Neural cell (in vitro differentiated cells): Measurements from ENCODE around the gene TBXA2R. TPM values are rescaled to one million over a fixed set of nuclear protein-coding genes. Genes with fewer than 3 reads are reported as not detected.

Experiments
- H2AFZ ChIP-seq: fragments of 200-600, 300-800 bp; sonication (generic), shearing (Covaris generic); 2 replicates; pipeline ENCODE4 v1.6.0; 2014; ENCODE audit warnings: low read depth, mild to moderate bottlenecking, antibody characterized with exemption, low read length, moderate library complexity
- H3F3A ChIP-seq: fragments of 200-600 bp; shearing (Covaris generic); 2 replicates; pipeline ENCODE4 v1.6.1; 2016; ENCODE audit warnings: mild to moderate bottlenecking, moderate library complexity, mixed read lengths, antibody characterized with exemption, low read length; ENCODE audit not compliant: insufficient read depth, poor library complexity, severe bottlenecking
- H3K27ac ChIP-seq: fragments of 200-600, 300-800 bp; sonication (generic), shearing (Covaris generic); 2 replicates; pipeline ENCODE4 v1.5.1; 2014; ENCODE audit warnings: mild to moderate bottlenecking, low read length, moderate library complexity
- H3K27me3 ChIP-seq: fragments of 300-800, 200-600 bp; sonication (generic), shearing (Covaris generic); 2 replicates; pipeline ENCODE4 v1.6.0; 2014; ENCODE audit warnings: mild to moderate bottlenecking, low read depth, low read length, moderate library complexity; ENCODE audit not compliant: insufficient read depth
- H3K36me3 ChIP-seq: fragments of 300-800, 200-600 bp; sonication (generic), shearing (Covaris generic); 2 replicates; pipeline ENCODE4 v1.5.1; 2014; ENCODE audit warnings: mild to moderate bottlenecking, antibody characterized with exemption, low read length, moderate library complexity; ENCODE audit not compliant: insufficient read depth
- H3K4me2 ChIP-seq: fragments of 300-800, 200-600 bp; sonication (generic), shearing (Covaris generic); 2 replicates; pipeline ENCODE4 v1.6.0; 2014; ENCODE audit warnings: mild to moderate bottlenecking, low read length
- H3K4me3 ChIP-seq: fragments of 300-800, 200-600 bp; sonication (generic), shearing (Covaris generic); 2 replicates; pipeline ENCODE4 v1.5.1; 2014; ENCODE audit warnings: mild to moderate bottlenecking, low read length, moderate library complexity
- H3K79me2 ChIP-seq: fragments of 200-600 bp; shearing (Covaris generic); replicated peaks from 2 replicates; pipeline ENCODE4 v1.6.0; 2014; ENCODE audit warnings: mild to moderate bottlenecking, low read length, moderate library complexity; ENCODE audit not compliant: insufficient read depth
- H3K9ac ChIP-seq: fragments of 300-800, 200-600 bp; sonication (generic), shearing (Covaris generic); 2 replicates; pipeline ENCODE4 v1.6.1; 2016; ENCODE audit warnings: mild to moderate bottlenecking, low read length, mixed read lengths
- H3K9me2 ChIP-seq: fragments of 200-600 bp; shearing (Covaris generic); 2 replicates; pipeline ENCODE4 v1.6.1; 2016; ENCODE audit warnings: mild to moderate bottlenecking, low read length, mixed read lengths; ENCODE audit not compliant: insufficient read depth
- H3K9me3 ChIP-seq: fragments of 200-600, 300-800 bp; sonication (generic), shearing (Covaris generic); 2 replicates; pipeline ENCODE4 v1.6.1; 2016; ENCODE audit warnings: mild to moderate bottlenecking, mixed run types, low read length, moderate library complexity, mixed read lengths
- H4K20me1 ChIP-seq: fragments of 200-600 bp; shearing (Covaris generic); 2 replicates; pipeline ENCODE4 v1.6.1; 2016; ENCODE audit warnings: mild to moderate bottlenecking, mixed run types; ENCODE audit not compliant: insufficient read depth
- CTCF ChIP-seq: fragments of 450-650 bp; IDR thresholded peaks from 2 replicates; pipeline ENCODE4 v1.5.1; 2014; ENCODE audit warnings: antibody characterized with exemption, mild to moderate bottlenecking, moderate library complexity; ENCODE audit not compliant: poor library complexity, severe bottlenecking
- EP300 ChIP-seq: fragments of 450-650 bp; conservative IDR thresholded peaks from 2 replicates; pipeline ENCODE4 v1.6.1; 2014; ENCODE audit warnings: antibody characterized with exemption, mild to moderate bottlenecking, moderate library complexity; ENCODE audit not compliant: poor library complexity, severe bottlenecking
- EZH2 ChIP-seq: fragments of 200-600, 300-800 bp; shearing (Covaris generic), sonication (generic); IDR thresholded peaks from 2 replicates; pipeline ENCODE4 v1.6.1; 2014; ENCODE audit warnings: antibody characterized with exemption, low read length, borderline replicate concordance, mild to moderate bottlenecking; ENCODE audit not compliant: insufficient read depth, poor library complexity, severe bottlenecking
- MXI1 ChIP-seq: fragments of 450-650 bp; conservative IDR thresholded peaks from 2 replicates; pipeline ENCODE4 v1.6.1; 2014; ENCODE audit warnings: antibody characterized with exemption, mild to moderate bottlenecking; ENCODE audit not compliant: poor library complexity, severe bottlenecking
- POLR2AphosphoS5 ChIP-seq: IDR thresholded peaks from 2 replicates; pipeline ENCODE4 v1.6.1; 2012
- RAD21 ChIP-seq: fragments of 450-650 bp; conservative IDR thresholded peaks from 2 replicates; pipeline ENCODE4 v1.6.1; 2014; ENCODE audit warnings: antibody characterized with exemption, mild to moderate bottlenecking, moderate library complexity
- REST ChIP-seq: IDR thresholded peaks from 2 replicates; pipeline ENCODE4 v1.6.1; 2012; ENCODE audit warnings: borderline replicate concordance
- SMC3 ChIP-seq: fragments of 450-650 bp; conservative IDR thresholded peaks from 2 replicates; pipeline ENCODE4 v1.6.1; 2014; ENCODE audit warnings: antibody characterized with exemption, mild to moderate bottlenecking, moderate library complexity; ENCODE audit not compliant: poor library complexity
- TAF1 ChIP-seq: IDR thresholded peaks from 2 replicates; pipeline ENCODE4 v1.6.1; 2012; ENCODE audit warnings: low read depth
- polyA plus RNA-seq: library from polyadenylated mRNA; depleted of rRNA; stranded (reverse); fragments of >200 nt; gene quantifications from 2 replicates; pipeline ENCODE4 v1.2.3, GENCODE V29; 2014

Gene TBXA2R
- polyA plus RNA-seq, 1 donor from 2014 or later, result not detected

- no peaks in the 10 kb centered on the region for H3K9me2 ChIP-seq
- no peak overlapping the region for H3K4me2 ChIP-seq
- H3K79me2 ChIP-seq, result no peaks in the 10 kb centered on the region
- H3K27me3 ChIP-seq, result no peaks in the 10 kb centered on the region
- H4K20me1 ChIP-seq, result no peaks in the 10 kb centered on the region
- no peak overlapping the region for H2AFZ ChIP-seq
- no peaks in the 10 kb centered on the region for H3K9me3 ChIP-seq
- no peak overlapping the region for H3K9ac ChIP-seq
- H3K4me3 ChIP-seq, result no peak overlapping the region
- H3K27ac ChIP-seq, result no peak overlapping the region
- TF ChIP-seq SMC3 (no peak), POLR2AphosphoS5 (no peak), CTCF (no peak), EP300 (no peak), MXI1 (no peak), RAD21 (no peak), TAF1 (no peak), REST (no peak), EZH2 (no peak)
- H3F3A ChIP-seq, result no peaks in the 10 kb centered on the region
- H3K36me3 ChIP-seq, result no peaks in the 10 kb centered on the region
Observed at GRCh38 chr19:3614858-3615505, 8.3 kb upstream of the TBXA2R start.

DNA sequence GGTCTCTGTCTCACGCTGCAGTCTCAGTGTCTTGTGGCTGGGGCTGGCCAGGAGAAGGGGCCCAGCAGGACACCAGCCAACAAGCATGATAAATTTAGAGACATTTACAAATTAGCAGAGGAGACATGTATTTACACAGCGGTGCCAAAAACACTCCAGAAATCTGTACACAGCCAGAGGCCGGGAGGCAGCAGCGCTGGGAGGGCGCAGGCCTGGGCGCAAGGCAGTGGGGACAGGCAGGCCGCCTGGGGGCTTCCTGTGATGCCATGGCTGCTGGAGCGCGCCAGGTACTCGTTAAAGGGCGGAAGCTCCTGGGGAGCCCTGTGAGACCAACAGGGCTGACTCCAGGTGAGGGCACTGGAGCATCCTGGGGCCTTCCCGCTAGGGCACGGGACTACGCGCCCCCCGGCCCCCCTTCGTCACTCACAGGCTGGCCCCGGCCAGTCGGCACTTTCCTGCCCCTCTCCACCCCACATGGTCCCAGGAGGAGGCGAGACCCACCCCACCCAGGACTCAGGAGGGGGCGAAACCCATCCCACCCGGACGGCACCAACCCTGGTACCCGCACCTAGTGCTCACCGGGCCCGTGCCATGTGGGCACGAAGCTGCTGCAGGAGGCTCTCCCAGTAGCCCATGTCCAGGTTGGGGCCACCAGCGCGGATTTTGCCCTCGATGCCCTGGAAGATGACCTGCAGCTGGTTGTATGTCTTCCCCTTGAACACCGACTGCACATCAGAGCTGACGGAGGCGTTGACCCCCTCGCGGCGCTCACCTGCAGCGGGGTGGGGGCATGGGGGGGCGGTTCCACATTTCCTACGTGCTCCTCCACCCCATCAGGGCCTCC, 7.4 kb upstream of the TBXA2R start:
- Histone ChIP-seq H3K27ac (no peak overlapping the region), H3K9me3 (no peaks in the 10 kb centered on the region), H3K36me3 (no peaks in the 10 kb centered on the region), H3K9me2 (no peaks in the 10 kb centered on the region), H3K9ac (no peak overlapping the region), H3K79me2 (no peaks in the 10 kb centered on the region), H2AFZ (no peak overlapping the region), H3K4me3 (no peak overlapping the region), H3K4me2 (no peak overlapping the region), H3F3A (no peaks in the 10 kb centered on the region), H4K20me1 (no peaks in the 10 kb centered on the region), H3K27me3 (no peaks in the 10 kb centered on the region)
- no peak for TF ChIP-seq RAD21
- no peak for TF ChIP-seq POLR2AphosphoS5
- TF ChIP-seq CTCF, result no peak
